COLO668 (cell line): ENCODE results near the gene DOCK4.
"Not testable (repeated sequence)": the region's sequence is repeated elsewhere in the genome, so short reads cannot be mapped to it uniquely, and the experiment has no call there.

Source experiments
- DNase-seq: peaks from one replicate; lab custom pipeline; 2025; ENCODE audit not compliant: unreplicated experiment; lab: John Stamatoyannopoulos, UW

Gene DOCK4

DNA sequence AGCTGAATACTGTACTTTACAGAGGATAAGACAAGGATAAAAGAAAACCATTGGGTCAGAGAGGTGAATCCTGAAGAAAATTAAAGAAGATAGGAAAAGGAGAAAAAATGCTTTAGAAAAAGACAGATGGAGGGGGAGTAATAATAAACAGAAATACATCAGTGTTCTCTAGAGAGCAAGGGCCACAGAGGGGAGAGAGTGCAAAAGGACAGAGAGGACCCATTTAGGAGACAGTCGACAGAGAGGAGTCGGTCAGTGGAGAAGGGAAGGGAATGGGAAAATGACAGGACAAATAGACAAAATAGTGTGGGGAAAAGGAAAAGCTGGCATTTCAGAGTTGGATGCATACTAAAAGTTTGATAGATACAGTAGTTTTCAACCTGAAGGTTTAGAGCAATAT, 287.0 kb downstream of the DOCK4 start:
- no peak for DNase-seq

DNA sequence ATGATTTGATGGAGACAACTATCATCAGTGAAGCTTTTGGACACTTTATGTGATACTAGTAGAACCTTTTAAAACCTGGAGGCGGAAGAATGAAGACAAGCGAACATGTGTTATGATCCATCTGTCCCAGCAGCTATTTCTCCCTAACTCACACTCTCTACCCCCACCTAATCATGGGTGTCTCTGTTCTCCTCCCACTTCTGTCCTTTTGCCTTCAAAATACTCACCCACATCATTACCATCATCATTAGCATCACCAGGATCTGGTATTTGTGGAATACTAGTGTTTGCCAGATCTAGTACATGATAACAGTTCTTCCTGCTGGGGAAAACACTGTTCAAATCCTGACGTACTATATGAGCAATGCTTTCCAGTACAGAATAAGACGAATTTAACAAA, 287.7 kb downstream of the DOCK4 start:
- DNase-seq, result no peak

DNA sequence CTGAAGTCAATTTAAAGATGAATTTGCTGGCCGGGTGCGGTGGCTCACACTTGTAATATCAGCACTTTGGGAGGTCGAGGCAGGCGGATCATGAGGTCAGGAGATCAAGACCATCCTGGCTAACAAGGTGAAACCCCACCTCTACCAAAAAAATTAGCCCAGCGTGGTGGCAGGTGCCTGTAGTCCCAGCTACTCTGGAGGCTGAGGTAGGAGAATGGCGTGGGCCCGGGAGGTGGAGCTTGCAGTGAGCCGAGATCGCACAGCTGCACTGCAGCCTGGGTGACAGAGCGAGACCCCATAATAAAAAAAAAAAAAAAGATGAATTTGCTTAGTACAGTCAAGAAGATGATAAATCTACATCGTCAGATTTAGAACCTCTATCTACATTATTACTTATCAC, 288.8 kb downstream of the DOCK4 start:
- DNase-seq, result not testable (repeated sequence)

DNA sequence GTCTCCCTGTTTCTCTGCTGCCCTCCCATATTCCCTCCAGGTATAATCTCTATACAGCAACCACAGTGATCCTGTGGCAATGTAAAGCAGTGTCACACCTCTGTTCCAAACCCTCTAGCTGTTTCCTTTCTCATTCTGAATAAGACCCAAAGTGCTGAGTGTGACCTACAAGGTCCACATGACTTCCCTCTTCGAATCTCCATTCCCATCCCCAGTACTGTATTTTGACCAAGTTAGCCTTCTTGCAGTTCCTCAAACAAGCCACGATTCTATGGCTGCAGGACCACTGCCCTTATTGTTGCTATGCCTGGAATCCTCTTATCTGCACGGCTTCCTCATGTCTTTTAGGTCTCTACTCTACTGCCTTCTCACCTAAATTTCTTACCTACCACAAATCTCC, 291.9 kb downstream of the DOCK4 start:
- DNase-seq, result no peak

DNA sequence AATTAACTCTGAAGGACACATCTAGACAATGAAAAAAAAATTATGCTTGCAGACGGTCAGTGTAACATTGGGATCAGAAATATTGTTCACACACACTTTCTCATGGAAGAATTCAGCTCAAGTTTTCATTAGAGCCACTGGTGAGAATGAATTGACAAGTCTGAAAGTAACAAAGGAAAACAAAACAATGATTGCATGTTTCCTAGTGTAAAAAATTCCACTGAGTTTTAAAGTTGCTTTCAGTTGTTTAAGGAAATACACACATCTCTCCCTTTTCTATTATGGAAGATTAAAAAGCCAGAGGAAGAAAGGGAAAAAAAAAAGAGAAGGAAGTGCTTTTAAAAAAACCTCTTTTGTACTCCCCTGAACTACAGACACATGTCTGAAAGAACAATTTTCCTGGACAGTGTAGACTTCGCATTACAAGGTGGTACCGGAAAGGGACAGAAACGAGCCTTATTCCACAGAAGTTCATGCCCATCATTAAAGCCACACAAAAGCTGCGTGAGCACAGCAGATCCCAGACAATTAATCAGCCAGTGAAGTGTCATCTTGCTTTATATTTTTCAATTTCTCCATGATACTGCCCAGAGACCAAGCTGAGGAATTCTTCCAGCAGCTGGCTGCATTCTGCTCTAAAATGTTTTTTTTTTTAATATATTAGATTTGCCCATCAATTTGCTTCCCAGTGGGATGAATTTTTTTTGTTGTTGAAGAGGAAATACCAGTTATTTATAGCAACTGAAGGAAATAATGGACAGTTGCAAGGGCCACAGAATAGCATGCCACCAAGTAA, 294.8 kb downstream of the DOCK4 start:
- DNase-seq, result no peak

DNA sequence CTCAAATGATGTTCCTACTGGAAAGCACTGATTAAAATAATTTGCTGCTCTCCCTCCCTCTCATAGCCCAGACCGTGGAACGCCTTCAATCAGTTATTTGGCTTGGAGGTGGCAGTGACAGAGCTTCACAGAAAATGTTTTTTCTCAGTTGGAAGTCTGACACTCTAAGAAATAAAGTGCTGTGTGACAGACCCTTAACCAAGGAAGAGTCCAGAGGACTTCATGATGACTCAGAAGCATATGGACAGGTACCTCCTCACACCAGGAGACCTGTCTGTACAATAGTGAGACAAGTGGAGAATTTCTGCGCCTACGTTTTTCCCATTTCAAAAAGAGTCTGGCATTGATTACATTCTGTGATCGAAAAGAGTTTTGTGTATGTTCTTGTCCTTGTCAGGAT, 295.5 kb downstream of the DOCK4 start:
- no peak for DNase-seq

DNA sequence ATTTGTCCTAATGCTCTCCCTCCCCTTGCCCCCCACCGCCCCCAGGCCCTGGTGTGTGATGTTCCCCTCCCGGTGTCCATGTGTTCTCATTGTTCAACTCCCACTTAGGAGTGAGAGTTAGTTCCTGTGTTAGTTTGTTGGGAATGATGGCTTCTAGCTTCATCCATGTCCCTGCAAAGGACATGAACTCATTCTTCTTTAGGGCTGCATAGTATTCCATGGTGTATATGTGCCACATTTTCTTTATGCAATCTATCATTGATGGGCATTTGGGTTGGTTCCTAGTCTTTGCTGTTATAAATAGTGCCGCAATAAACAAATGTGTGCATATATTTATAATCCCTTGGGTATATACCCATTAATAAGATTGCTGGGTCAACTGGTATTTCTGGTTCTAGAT, 297.5 kb downstream of the DOCK4 start:
- DNase-seq, result not testable (repeated sequence)

DNA sequence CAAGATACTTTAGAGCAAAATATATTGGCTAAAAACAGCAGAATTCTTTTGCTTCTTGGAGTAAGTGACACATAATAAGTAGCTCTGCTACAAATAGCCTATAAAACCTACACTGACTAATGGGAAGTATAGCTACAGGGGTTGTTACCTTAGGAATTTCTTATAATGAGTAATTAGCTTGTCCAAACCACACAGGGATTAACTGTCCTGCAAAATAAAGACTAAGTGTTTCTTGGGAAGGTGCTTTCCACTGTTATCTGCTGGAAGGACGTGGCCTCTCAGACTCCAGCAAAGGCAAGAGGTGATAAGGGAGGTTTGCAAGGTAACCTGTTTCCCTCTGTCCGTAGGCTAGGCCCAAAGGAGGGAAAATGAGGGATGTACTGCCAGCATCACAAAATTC, 302.4 kb downstream of the DOCK4 start:
- DNase-seq, result no peak

DNA sequence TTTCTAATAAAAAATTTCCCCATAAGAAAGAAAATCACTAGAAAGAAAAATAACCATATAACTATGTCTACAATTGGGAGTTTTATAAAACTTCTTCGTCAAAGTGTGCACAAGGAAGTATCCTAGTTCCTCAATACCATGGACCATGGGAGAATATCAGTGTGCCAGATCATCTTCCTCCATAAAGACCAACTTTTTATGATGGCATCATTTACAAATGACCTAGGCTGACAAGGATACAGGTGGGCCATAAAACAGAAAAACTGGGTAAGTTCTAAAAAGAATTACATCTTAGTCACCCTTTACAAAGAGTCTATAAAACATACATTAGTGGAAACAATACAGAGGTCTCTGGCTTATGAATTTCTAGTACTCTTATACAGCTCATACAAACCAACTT, 303.2 kb downstream of the DOCK4 start:
- DNase-seq, result no peak

DNA sequence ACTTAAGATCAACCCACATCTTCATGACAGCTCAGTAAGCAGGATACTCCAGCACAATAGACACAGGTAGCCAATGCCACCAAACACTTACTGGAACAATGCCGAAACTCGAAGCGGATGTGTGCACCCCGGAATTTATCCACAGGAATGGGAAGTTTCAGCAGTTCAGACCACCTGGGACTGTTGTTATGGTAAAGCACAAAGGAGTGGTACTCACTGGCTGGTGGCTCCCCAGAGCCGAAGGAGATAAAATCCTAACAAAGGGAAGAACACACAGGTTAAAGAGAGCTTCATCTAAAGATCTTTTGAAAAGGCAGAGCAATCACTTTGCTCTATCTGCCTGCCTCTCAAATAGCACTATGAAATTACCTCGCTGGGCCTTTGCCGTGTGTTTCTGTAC, 305.9 kb downstream of the DOCK4 start:
- no peak for DNase-seq

DNA sequence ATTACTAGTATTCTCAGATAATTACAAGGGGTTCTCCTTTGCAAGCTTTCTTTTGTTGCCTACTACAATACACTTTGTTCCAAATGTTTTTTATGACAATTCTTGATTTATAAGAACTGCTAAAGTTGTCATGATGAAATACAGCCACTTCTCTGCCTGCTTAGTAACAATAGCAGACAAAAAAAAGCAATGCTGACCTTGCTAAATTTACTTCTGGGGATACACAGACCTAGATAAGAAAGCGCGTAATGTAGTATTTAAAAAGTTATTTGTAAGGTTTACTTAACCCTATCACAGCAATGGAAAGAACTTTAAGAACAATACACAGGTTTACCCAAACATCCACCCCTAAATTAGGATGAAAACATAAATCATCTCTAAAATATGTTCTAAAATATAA, 311.1 kb downstream of the DOCK4 start:
- DNase-seq, result no peak

DNA sequence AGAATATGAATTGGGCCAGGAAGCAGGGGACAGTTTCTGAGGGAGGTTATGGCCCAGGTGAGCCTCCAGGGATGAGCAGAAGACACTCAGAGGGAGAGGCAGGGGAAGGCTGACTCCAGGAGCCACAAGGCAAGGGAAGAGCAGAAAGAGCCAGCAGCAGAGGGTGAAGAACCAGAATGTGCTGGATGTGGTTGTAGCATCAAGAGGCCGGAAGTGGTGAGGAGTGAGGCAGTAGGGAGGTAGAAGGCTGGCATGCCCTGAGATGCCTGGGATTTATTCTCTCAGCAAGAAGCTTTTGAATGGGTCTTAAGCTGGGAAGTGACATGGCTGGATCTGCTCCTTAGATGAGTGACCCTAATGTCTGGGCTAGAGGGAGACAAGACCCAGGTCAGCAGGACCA, 311.7 kb downstream of the DOCK4 start:
- DNase-seq, result no peak

DNA sequence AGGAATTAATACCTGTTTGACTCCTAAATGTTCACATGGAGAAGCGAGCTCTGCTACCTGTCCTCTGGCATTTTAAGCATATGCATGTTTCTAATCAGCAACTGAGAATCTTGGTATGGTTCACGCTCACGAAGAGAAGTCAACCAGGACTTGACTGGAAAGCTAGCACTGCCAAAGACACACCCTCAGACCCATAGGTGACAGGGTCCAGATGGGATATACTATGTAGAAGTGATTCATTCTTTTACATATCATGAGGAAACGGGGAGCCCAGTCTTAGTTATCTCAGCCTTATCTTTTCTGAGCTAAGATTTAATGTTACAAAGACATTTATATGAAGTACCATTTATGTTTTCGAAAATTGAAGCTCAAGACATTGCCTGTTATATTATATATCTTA, 313.0 kb downstream of the DOCK4 start:
- DNase-seq, result no peak

DNA sequence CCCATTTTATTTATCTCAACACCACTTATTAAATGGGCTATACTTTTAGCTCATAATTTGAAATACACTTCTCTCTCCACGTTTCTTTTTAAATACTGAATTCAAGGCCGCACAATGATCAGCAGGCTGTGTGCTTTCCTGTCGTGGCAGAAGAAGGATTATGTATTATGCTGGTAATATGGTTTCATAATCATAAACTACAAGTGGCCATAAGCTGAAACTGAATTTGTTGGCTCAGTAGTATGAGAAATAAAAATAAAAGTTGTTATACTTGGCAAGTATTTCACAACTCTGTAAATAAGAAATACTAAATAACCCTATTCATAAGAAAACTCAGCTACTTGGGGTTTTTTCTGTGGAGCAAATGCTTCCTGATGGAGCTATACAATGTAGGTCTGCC, 313.6 kb downstream of the DOCK4 start:
- DNase-seq, result no peak

DNA sequence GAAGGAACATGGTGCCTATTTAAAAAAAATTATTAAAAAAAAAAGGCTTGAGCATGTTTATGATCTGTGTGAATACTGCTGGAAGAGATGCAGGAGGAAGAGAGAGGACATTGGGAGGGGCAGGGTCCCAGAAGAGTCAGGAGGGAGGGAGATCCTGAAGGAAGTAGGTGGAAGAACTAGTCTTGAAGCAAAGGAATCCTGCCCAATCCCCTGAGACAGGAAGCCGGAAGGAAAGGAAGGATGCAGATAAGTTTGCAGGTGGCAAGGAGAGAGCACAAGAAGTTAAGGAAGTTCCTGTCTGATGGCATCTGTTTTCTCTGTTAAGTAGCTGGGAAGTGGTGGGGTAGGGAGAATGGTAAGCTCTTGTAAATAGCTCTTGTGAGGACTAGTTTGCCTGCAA, 318.5 kb downstream of the DOCK4 start:
- DNase-seq, result no peak

DNA sequence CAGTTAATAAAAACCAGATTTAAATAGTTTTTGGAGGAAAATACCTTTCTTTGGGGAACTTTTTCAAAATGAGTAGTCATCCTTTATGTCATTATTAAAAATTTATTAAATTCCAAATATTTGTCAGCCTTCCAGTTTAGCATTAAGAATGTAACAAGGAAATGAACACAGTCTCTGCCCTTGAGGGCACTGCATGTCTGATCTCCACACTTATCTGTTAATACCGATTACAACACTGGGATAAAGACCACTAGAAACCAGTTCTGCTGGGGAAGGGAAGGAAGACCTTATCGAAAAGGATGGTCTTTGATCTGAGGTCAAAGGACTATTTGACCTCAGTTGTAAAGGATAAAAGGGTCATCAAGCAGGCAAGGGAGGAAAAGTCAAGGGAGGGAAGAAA, 320.0 kb downstream of the DOCK4 start:
- no peak for DNase-seq

DNA sequence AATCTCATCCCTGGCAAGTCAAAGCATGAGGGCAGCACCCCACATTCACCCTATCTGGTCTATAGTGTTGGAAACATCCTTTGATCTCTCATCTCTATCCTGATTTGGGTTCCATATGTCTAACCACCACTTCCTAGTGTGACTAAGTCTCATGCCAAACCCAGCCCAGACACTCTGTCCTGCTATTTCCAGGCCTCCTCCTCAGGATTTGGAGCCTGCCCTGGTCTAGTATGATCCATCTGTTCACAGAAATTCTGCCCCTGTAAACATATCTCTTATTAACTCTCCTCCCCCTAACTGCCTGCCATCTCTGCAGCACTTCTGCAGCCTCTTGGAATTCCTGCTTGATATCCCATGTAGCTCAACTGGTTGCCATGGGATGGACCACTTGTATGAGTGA, 323.0 kb downstream of the DOCK4 start:
- DNase-seq, result no peak

DNA sequence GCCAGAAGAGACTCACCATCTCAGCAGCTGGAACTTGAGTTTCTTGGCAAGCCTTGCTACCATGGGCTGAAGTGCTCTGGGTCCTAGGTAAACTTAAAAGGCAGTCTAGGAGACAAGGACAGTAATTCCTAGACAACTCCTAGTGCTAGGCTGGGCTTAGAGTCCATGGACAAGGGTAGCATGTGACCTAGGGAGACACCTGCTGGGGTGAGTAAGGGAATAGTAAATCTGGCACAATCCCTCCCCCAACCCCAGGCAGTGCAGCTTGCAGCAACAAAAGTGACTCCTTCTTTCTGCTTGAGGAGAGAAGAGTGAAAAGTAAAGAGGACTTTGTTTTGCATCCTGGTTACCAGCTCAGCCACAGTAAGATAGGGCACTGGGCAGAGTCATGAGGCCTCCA, 327.4 kb downstream of the DOCK4 start:
- DNase-seq, result no peak

DNA sequence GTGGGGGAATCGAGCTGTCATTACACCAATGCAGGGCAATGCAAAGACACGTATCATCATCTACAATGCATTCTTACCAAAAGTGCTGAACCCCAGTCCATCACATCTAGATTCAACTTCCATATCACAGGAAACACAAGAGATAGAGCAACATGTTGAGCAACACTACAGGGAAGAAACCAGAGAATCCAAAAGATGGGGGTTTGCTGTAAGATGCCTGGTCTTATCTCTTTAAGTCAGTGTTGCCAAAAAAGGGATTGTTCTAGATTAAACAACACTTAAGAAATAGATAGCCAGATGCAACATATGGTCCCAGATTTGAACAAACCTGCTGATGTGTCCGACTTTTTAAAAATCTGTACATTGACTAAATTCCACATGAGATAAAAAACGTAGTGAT, 328.3 kb downstream of the DOCK4 start:
- DNase-seq, result no peak

DNA sequence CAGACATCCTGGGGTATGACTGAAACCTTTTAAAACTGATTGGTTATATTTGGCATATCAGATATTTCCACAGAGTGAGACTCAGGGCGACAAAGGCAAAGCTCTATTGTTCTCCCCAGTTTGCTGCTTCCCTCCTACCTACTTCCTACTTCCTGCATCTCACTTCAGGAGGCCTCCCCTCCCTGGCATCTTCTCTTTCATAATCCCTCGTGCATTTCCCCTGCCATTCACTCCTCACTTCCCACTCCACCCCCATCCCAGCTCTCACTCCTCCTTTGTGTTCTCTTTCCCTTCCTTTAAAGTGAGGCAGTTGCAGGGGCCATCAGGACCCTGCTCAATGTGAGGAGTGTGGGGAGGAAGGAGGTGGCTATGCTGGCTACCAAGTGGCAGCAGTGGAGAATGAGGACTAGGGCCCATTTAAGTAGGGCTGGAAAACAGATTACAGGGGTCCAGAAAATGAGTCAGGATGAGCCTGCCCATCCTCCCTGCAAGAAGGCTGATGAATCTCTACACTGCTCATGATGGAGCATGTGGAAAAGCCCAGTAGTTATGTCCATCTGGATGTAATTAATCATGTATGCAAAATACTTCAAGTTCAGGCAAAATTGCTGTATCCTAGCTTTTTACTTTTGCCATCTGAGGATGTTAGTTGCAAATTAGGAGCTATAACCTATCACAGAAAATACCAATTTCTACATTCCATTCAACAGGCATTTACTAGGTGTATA, 332.1 kb downstream of the DOCK4 start:
- DNase-seq, result no peak

DNA sequence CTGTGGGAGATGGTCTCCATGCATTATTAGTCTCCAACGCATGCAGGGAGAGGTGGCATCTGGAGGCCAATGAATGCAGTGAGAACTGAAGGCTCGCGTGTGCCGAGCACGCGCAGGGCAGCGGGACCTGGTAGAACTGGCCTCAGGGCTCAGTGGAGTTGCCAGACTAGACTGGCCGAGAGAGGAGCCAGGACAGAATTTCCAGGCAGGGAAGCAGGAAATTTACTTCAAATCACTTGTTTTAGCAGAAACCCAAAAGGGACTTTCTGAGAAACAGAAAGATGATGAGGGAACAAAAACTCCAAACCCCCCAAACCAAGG, 332.9 kb downstream of the DOCK4 start:
- no peak for DNase-seq

DNA sequence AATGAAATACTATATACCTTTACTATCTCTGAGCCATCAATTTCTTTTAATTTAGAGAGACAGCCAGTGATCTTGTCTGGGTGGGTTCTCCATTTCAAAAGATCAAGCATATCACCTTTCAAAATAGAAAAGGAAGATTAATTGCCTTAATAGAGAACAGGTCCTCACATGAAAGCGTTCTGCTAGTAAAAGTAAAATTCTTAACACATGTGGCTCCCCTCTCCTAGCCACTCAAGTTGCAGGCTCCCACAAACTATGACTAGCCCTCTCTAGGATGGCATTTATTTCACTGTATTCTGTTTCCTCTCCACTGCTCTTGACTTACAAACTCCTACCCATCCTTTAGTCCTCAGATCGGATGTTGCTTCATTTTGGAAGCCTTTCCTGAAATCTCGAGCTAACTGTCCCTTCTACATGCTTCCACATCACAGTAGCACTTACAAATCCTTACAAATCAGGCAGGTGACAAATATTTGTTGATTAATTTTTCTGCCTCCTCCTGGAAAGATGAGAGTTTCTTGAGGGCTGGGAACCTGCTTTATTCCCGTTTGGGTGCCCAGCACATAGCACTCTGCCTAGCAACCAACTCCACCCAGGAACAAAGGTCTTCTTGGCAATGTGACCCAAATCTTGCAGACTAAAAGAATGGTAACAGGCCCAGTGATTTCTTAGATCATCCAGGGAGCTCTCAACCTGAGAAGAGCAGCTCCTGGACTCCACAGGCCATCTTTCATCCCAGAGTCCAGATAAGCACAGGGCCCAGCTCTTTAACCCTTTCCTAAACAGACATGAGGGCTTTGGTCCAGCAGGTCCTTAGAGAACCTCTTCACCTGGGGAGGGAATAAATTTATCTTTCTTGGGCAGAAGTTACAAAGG, 333.5 kb downstream of the DOCK4 start:
- no peak for DNase-seq
